ENCODE measurements around the gene SORT1.

Gene SORT1

DNA sequence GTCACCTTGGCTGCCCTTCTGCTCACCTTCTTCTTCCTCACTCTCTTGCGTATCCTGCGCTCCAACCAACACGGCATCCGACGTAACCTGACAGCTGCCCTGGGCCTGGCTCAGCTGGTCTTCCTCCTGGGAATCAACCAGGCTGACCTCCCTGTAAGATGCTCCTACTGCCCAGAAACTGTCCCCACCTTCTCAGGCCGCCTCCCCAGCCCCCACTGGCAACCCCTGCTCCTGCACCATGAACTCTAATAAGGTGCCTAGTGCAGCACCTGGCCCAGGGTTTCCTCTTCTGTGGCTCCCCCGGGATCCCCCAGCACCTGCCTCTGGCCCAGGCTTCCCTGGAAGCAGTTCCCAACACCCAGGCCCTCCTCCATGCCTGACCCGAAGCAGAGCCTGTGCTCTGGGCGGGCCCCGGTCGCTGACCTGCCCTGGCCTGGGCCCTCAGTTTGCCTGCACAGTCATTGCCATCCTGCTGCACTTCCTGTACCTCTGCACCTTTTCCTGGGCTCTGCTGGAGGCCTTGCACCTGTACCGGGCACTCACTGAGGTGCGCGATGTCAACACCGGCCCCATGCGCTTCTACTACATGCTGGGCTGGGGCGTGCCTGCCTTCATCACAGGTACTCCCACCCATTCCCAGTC lies 127.6 kb downstream of the SORT1 start:
- Mint-ChIP-seq H3K27me3 (peaks cover 4% of the 10 kb centered on the region), H3K4me1 (peaks cover 13% of the 10 kb centered on the region), H3K4me3 (no peak overlapping the region), H3K9me3 (no peaks in the 10 kb centered on the region), H3K36me3 (no peaks in the 10 kb centered on the region), H3K27ac (no peak overlapping the region)
- no peak for DNase-seq
- CTCF ChIA-PET = interaction anchor here (0.8 to 1.6 kb wide), 2 partner anchors 7 to 129 kb away, joined by 4 to 5 read pairs; no protein-coding TSS in a partner anchor

DNA sequence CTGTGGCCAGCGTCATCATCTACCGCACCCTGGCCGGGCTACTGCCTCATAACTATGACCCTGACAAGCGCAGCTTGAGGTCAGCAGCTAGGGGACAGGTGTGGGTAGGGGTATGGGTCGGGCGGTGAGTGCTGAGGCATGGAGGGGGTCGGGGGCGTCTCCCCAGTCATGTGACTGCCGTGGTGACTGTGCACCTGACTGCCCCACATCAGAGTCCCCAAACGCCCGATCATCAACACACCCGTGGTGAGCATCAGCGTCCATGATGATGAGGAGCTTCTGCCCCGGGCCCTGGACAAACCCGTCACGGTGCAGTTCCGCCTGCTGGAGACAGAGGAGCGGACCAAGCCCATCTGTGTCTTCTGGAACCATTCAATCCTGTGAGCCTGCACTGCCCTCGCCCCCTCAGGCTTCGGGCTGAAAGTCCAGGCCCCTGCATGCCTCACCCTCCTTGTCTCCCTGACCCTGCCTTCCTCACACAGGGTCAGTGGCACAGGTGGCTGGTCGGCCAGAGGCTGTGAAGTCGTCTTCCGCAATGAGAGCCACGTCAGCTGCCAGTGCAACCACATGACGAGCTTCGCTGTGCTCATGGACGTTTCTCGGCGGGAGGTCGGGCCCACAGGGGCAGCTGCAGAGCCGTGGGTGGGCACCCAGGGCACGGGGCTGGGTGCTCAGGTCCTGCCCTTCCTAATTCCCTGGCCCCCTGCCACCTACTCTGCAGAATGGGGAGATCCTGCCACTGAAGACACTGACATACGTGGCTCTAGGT lies 128.3 kb downstream of the SORT1 start:
- Mint-ChIP-seq H3K27me3 (peaks cover 4% of the 10 kb centered on the region), H3K36me3 (no peaks in the 10 kb centered on the region), H3K9me3 (no peaks in the 10 kb centered on the region), H3K4me1 (peaks cover 8% of the 10 kb centered on the region), H3K4me3 (no peak overlapping the region), H3K27ac (no peak overlapping the region)
- CTCF ChIA-PET = interaction anchor here (0.8 to 1.6 kb wide), 2 partner anchors 8 to 129 kb away, joined by 4 to 5 read pairs; no protein-coding TSS in a partner anchor
- DNase-seq = no peak

DNA sequence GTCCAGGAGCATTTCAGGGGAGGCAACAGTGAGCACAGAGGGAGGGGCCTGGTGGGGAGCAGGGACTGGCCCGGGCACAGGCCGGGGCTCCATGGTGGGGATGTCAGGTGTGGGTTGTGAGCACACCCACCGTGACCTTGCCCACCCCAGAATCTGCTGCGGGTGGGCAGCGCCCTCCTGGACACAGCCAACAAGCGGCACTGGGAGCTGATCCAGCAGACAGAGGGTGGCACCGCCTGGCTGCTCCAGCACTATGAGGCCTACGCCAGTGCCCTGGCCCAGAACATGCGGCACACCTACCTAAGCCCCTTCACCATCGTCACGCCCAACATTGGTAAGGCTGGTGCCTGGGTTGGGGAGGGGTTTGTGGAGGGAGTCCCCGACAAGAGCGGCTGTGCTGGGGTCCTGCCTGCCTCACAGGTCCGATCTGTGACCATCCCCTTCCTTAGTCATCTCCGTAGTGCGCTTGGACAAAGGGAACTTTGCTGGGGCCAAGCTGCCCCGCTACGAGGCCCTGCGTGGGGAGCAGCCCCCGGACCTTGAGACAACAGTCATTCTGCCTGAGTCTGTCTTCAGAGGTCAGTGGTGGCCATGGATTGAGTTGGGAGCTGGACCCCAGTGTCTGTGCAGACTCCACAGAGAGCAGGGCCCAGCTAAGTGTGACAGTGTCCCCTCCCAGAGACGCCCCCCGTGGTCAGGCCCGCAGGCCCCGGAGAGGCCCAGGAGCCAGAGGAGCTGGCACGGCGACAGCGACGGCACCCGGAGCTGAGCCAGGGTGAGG lies 129.1 kb downstream of the SORT1 start:
- Mint-ChIP-seq H3K4me1 (peaks cover under 1% of the 10 kb centered on the region), H3K36me3 (no peaks in the 10 kb centered on the region), H3K27me3 (peaks cover 2% of the 10 kb centered on the region), H3K9me3 (no peaks in the 10 kb centered on the region), H3K4me3 (no peak overlapping the region), H3K27ac (no peak overlapping the region)
- CTCF ChIA-PET = interaction anchor here (1.6 kb wide), 1 partner anchor 9 kb away, joined by 4 read pairs; no protein-coding TSS in a partner anchor
- no peak for DNase-seq

DNA sequence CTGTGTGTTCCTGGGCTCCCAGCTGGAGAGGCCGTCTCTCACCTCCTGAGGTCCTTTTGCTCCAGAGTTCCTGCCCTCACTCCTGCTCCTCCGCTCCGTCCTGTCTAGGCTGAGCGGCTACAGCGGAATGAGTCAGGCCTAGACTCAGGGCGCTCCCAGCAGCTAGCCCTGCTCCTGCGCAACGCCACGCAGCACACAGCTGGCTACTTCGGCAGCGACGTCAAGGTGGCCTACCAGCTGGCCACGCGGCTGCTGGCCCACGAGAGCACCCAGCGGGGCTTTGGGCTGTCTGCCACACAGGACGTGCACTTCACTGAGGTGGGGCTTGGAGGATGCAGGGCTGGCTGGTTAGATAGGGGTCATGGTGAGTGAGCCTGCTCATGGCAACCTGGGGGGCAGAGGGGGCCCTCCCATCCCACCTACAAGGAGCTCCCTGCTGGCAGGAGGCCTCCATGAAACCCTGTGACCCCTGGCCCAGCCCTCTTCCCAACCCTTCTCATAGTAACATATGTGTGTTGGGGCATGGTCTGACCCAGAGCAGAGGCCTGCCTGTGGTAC lies 129.9 kb downstream of the SORT1 start:
- no peak for DNase-seq
- peaks cover 5% of the 10 kb centered on the region for H3K27me3 Mint-ChIP-seq
- no peaks in the 10 kb centered on the region for H3K9me3 Mint-ChIP-seq
- peaks cover 3% of the 10 kb centered on the region for H3K4me1 Mint-ChIP-seq
- H3K27ac Mint-ChIP-seq = no peak overlapping the region
- H3K4me3 Mint-ChIP-seq = no peak overlapping the region
- CTCF ChIA-PET = interaction anchor here (1.3 kb wide), 1 partner anchor 131 kb away, joined by 3 read pairs; no protein-coding TSS in a partner anchor
- H3K36me3 Mint-ChIP-seq = no peaks in the 10 kb centered on the region

DNA sequence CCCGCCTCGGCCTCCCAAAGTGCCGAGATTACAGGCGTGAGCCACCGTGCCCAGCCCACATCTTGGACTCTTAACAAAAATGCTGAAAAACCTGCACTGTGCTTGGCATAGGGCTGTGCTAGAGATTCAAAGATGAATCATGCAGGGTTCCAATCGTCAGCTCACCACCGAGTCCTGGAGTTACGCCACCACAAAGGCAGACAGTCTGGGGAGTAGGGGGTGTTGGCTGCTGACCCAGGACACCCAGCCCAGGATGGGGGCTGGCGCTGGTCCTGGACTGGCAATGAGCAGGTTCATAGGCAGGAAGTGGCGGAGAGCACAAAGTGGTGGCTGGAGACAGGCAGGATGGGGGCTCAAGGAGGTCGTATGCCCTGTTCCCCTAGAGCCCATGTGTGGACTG lies 130.8 kb downstream of the SORT1 start:
- H3K27me3 Mint-ChIP-seq = peaks cover 5% of the 10 kb centered on the region
- no peaks in the 10 kb centered on the region for H3K9me3 Mint-ChIP-seq
- peaks cover 3% of the 10 kb centered on the region for H3K4me1 Mint-ChIP-seq
- no peak overlapping the region for H3K27ac Mint-ChIP-seq
- DNase-seq = no peak
- H3K36me3 Mint-ChIP-seq = no peaks in the 10 kb centered on the region
- H3K4me3 Mint-ChIP-seq = no peak overlapping the region
- CTCF ChIA-PET = interaction anchor here (0.6 to 1.3 kb wide), 2 partner anchors 10 to 132 kb away, joined by 3 read pairs; no protein-coding TSS in a partner anchor

DNA sequence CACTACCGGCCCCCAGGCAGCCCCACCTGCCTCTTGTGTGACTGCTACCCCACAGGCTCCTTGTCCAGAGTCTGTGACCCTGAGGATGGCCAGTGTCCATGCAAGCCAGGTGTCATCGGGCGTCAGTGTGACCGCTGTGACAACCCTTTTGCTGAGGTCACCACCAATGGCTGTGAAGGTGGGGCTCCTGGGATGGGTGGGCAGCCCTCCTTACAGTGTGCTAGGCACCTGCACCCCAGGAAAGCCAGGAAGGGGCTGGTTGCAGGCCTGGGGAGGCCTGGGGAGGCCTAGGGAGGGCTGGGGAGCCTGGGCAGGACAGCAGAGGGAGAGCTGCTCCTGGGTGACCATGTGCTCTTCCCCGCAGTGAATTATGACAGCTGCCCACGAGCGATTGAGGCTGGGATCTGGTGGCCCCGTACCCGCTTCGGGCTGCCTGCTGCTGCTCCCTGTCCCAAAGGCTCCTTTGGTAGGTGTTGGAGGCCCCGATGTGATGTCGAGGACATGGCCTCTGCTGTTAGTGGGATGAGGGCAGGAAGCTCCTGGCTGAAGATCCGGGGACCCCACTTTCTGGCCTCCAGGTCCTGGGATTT lies 131.9 kb downstream of the SORT1 start:
- Mint-ChIP-seq H3K27me3 (peaks cover 5% of the 10 kb centered on the region), H3K4me1 (peaks cover 3% of the 10 kb centered on the region), H3K9me3 (no peaks in the 10 kb centered on the region), H3K4me3 (no peak overlapping the region), H3K27ac (no peak overlapping the region), H3K36me3 (no peaks in the 10 kb centered on the region)
- CTCF ChIA-PET = interaction anchor here (1.0 to 3.2 kb wide), 6 partner anchors 12 to 270 kb away, joined by 3 to 26 read pairs (median 18); partner anchors contain the start of gene SORT1
- no peak for DNase-seq

DNA sequence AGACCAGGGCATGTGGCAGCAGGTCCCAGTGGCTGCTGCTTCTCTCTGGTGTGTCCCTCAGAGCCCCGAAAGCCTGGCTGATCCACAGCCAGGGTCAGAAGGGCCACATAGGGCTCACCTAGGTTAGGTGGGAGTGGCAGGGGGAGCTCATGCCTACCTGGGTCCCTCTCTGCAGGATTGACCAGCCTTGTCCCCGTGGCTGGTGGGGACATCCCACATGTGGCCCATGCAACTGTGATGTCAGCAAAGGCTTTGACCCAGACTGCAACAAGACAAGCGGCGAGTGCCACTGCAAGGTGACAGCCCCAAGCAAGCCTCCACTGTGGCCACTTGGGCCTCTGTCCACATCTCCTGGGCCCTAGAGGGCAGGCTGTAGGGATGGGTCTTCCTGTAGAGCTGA lies 132.7 kb downstream of the SORT1 start:
- H3K4me3 Mint-ChIP-seq = no peak overlapping the region
- peaks cover 9% of the 10 kb centered on the region for H3K27me3 Mint-ChIP-seq
- no peaks in the 10 kb centered on the region for H3K36me3 Mint-ChIP-seq
- CTCF ChIA-PET = interaction anchor here (0.6 to 3.2 kb wide), 10 partner anchors 11 to 606 kb away, joined by 3 to 26 read pairs (median 7); partner anchors contain the start of gene SORT1
- no peak overlapping the region for H3K27ac Mint-ChIP-seq
- H3K4me1 Mint-ChIP-seq = peaks cover 3% of the 10 kb centered on the region
- H3K9me3 Mint-ChIP-seq = no peaks in the 10 kb centered on the region
- no peak for DNase-seq

DNA sequence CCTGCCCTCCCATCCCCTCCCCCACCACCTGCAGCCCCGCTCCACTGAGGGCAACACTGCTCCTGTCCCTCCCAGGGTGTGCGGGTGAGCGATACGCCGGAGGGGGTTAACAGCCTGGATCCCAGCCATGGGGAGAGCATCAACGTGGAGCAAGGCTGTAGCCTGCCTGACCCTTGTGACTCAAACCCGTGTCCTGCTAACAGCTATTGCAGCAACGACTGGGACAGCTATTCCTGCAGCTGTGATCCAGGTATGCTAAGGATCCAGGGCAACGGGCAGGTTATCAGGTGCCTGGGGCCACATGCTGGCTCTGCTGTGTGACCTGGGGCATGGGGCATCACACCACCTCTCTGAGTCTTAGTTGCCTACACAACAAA lies 133.4 kb downstream of the SORT1 start:
- peaks cover 3% of the 10 kb centered on the region for H3K4me1 Mint-ChIP-seq
- CTCF ChIA-PET = interaction anchor here (0.7 to 3.2 kb wide), 15 partner anchors 11 to 272 kb away, joined by 3 to 26 read pairs (median 6); partner anchors contain the start of genes PSRC1 and SORT1
- no peaks in the 10 kb centered on the region for H3K36me3 Mint-ChIP-seq
- H3K27me3 Mint-ChIP-seq = peaks cover 9% of the 10 kb centered on the region
- H3K4me3 Mint-ChIP-seq = no peak overlapping the region
- no peak overlapping the region for H3K27ac Mint-ChIP-seq
- no peaks in the 10 kb centered on the region for H3K9me3 Mint-ChIP-seq
- no peak for DNase-seq

DNA sequence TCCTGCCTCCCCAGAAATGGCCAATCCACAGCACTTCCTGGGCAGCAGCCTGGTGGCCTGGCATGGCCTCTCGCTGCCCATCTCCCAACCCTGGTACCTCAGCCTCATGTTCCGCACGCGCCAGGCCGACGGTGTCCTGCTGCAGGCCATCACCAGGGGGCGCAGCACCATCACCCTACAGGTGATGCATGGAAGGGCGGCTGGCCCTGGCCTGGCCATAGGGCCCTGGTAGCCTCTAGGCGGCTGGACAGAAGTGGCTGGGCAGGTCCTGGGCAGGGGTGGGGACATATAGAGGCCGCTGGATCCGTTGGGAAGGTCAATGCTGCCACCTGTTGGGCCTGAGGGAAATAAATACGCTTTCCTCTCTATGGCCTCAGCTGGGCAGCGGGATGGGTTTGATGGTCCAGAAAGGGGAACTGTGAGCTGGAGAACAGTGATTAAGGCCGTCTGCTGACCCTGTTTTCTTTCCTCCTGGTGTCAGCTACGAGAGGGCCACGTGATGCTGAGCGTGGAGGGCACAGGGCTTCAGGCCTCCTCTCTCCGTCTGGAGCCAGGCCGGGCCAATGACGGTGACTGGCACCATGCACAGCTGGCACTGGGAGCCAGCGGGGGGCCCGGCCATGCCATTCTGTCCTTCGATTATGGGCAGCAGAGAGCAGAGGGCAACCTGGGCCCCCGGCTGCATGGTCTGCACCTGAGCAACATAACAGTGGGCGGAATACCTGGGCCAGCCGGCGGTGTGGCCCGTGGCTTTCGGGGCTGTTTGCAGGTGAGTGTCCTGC lies 133.9 kb downstream of the SORT1 start:
- Mint-ChIP-seq H3K27me3 (peaks cover 9% of the 10 kb centered on the region), H3K4me3 (no peak overlapping the region), H3K4me1 (peaks cover 3% of the 10 kb centered on the region), H3K36me3 (no peaks in the 10 kb centered on the region), H3K27ac (no peak overlapping the region), H3K9me3 (no peaks in the 10 kb centered on the region)
- CTCF ChIA-PET = interaction anchor here (0.6 to 3.2 kb wide), 17 partner anchors 10 to 272 kb away, joined by 3 to 26 read pairs (median 6); partner anchors contain the start of genes PSRC1 and SORT1
- peak; percentile 86 for DNase-seq

DNA sequence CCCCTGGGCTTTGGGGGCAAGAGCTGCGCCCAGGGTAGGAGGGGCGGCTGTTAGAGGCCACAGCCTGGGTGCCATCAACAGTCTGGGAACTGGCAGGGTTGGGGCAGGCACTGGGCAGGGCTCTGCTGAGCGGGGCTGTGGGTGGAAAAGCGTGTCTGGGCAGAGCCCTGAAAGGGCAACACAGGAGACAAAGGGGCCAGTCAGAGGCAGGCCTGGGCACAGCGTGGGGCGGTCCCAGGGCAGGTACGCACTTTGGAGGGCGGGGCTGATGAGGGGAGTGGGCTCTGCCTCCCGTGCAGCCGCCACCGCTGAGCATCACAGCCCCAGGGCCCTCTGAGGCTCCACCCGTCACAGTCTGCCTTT lies 134.5 kb downstream of the SORT1 start:
- no peak for DNase-seq
- CTCF ChIA-PET = interaction anchor here (0.7 to 3.2 kb wide), 12 partner anchors 10 to 269 kb away, joined by 3 to 26 read pairs (median 4); partner anchors contain the start of gene PSRC1
- Mint-ChIP-seq H3K9me3 (no peaks in the 10 kb centered on the region), H3K27me3 (peaks cover 9% of the 10 kb centered on the region), H3K4me3 (no peak overlapping the region), H3K36me3 (no peaks in the 10 kb centered on the region), H3K27ac (no peak overlapping the region), H3K4me1 (peaks cover 3% of the 10 kb centered on the region)

DNA sequence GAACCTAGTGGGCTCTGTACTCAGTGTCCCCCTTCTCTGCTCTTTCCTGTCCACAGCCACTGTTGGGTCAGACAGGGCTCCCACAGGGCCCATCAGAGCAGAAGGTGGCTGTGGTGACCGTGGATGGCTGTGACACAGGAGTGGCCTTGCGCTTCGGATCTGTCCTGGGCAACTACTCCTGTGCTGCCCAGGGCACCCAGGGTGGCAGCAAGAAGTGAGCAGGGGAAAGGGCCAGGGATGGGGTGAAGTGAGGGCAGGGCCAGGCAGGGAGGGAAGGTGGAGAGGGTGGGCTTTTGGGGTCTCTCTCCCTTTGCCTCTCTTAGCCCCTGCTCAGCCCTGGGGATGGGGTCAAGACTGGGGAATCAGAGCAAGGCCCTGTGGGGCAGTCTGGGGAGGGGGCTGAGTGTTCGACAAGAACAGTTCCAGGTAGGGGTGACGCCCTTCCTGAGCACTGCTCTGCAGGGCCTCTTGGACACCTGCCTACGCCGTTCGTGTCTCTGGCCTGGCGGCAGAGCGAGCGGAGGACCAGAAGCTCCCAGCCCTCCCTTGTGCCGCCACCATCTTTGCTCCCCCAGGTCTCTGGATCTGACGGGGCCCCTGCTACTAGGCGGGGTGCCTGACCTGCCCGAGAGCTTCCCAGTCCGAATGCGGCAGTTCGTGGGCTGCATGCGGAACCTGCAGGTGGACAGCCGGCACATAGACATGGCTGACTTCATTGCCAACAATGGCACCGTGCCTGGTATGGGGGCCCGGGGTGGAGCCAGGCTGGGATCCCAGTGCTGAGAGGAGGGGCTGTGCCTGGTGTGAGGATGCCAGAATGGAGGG lies 135.3 kb downstream of the SORT1 start:
- H3K4me1 Mint-ChIP-seq = peaks cover 3% of the 10 kb centered on the region
- no peak overlapping the region for H3K4me3 Mint-ChIP-seq
- no peak for DNase-seq
- H3K27ac Mint-ChIP-seq = no peak overlapping the region
- no peaks in the 10 kb centered on the region for H3K36me3 Mint-ChIP-seq
- H3K9me3 Mint-ChIP-seq = no peaks in the 10 kb centered on the region
- CTCF ChIA-PET = interaction anchor here (0.7 to 1.8 kb wide), 8 partner anchors 9 to 270 kb away, joined by 3 to 8 read pairs (median 3); partner anchors contain the start of gene PSRC1
- H3K27me3 Mint-ChIP-seq = peaks cover 9% of the 10 kb centered on the region

DNA sequence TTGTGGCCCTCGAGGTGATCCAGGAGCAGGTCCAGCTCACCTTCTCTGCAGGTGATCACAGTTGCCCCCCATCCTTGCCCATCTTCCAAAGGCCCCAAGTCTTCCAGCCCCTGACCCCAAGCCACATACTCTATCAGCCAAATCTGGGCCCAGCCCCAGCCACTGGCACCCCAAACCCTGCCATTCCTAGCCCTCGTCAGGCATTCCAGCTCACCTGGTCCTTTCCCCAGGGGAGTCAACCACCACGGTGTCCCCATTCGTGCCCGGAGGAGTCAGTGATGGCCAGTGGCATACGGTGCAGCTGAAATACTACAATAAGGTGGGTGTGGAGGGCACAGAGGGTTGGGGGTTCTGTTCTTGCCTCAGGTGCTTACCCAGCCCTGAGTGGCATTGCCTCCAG lies 136.1 kb downstream of the SORT1 start:
- DNase-seq = no peak
- no peaks in the 10 kb centered on the region for H3K9me3 Mint-ChIP-seq
- H3K27ac Mint-ChIP-seq = no peak overlapping the region
- peaks cover 9% of the 10 kb centered on the region for H3K27me3 Mint-ChIP-seq
- CTCF ChIA-PET = interaction anchor here (1.4 to 2.3 kb wide), 2 partner anchors 16 to 138 kb away, joined by 3 to 11 read pairs; no protein-coding TSS in a partner anchor
- H3K36me3 Mint-ChIP-seq = no peaks in the 10 kb centered on the region
- H3K4me3 Mint-ChIP-seq = no peak overlapping the region
- peaks cover 3% of the 10 kb centered on the region for H3K4me1 Mint-ChIP-seq
